GM23338 (cell line): Measurements from ENCODE around the gene MAFF. TPM values are rescaled to one million over a fixed set of nuclear protein-coding genes. Genes with fewer than 3 reads are reported as not detected.

Experiments
- ATAC-seq: fragments of 200-7000 bp; cut with Tn5 transposase; 3 replicates; pipeline ENCODE4 v1.9.1; 2020
- DNase-seq: peaks from one replicate; pipeline ENCODE4 v3.0.0-alpha.2; 2015; ENCODE audit warnings: low spot score
- H2AFZ ChIP-seq: fragments of 200-600 bp; sonication (generic); 2 replicates; pipeline ENCODE4 v1.8.0; 2016; ENCODE audit warnings: antibody characterized with exemption, mild to moderate bottlenecking, moderate library complexity
- H3F3A ChIP-seq: fragments of 200-600 bp; sonication (generic); replicated peaks from 2 replicates; pipeline ENCODE4 v1.8.0; 2017; ENCODE audit warnings: antibody characterized with exemption, mixed run types, low read depth
- H3K27ac ChIP-seq: fragments of 200-600 bp; sonication (generic); 2 replicates; pipeline ENCODE4 v1.6.1; 2016; ENCODE audit warnings: low read depth
- H3K27me3 ChIP-seq: fragments of 200-600 bp; sonication (generic); 2 replicates; pipeline ENCODE4 v1.8.0; 2016; ENCODE audit warnings: mild to moderate bottlenecking, mixed run types, moderate library complexity; ENCODE audit not compliant: insufficient read depth
- H3K36me3 ChIP-seq: fragments of 200-600 bp; sonication (generic); 2 replicates; pipeline ENCODE4 v1.8.0; 2016; ENCODE audit warnings: mild to moderate bottlenecking; ENCODE audit not compliant: insufficient read depth
- H3K4me1 ChIP-seq: fragments of 200-600 bp; sonication (generic); 2 replicates; pipeline ENCODE4 v1.8.0; 2016; ENCODE audit warnings: mild to moderate bottlenecking, moderate library complexity; ENCODE audit not compliant: insufficient read depth
- H3K4me2 ChIP-seq: fragments of 200-600 bp; sonication (generic); 2 replicates; pipeline ENCODE4 v1.7.1; 2017; ENCODE audit warnings: mixed run types
- H3K4me3 ChIP-seq: fragments of 200-600 bp; sonication (generic); 2 replicates; pipeline ENCODE4 v1.6.1; 2016; ENCODE audit warnings: mixed run types
- H3K79me2 ChIP-seq: fragments of 200-600 bp; sonication (generic); replicated peaks from 2 replicates; pipeline ENCODE4 v1.8.0; 2017; ENCODE audit warnings: mild to moderate bottlenecking; ENCODE audit not compliant: insufficient read depth
- H3K9me2 ChIP-seq: fragments of 200-600 bp; sonication (generic); 2 replicates; pipeline ENCODE4 v1.8.0; 2017; ENCODE audit not compliant: insufficient read depth
- H4K20me1 ChIP-seq: fragments of 200-600 bp; sonication (generic); replicated peaks from 2 replicates; pipeline ENCODE4 v1.8.0; 2017; ENCODE audit warnings: mild to moderate bottlenecking; ENCODE audit not compliant: insufficient read depth
- H3K27ac Mint-ChIP-seq: 2 replicates; pipeline ENCODE4 v1.8.0; 2020; ENCODE audit warnings: inconsistent platforms, mild to moderate bottlenecking, moderate library complexity, mixed read lengths
- H3K27me3 Mint-ChIP-seq: 3 replicates; pipeline ENCODE4 v1.8.0; 2022; ENCODE audit warnings: low read depth, mild to moderate bottlenecking, moderate library complexity, mixed read lengths, inconsistent platforms; ENCODE audit not compliant: insufficient read depth, poor library complexity
- H3K36me3 Mint-ChIP-seq: 3 replicates; pipeline ENCODE4 v1.8.0; 2021; ENCODE audit warnings: low read depth, mild to moderate bottlenecking, inconsistent platforms, moderate library complexity, mixed read lengths
- H3K4me1 Mint-ChIP-seq: 3 replicates; pipeline ENCODE4 v1.8.0; 2020; ENCODE audit warnings: mild to moderate bottlenecking, inconsistent platforms, mixed read lengths
- H3K4me3 Mint-ChIP-seq: 3 replicates; pipeline ENCODE4 v1.8.0; 2021; ENCODE audit warnings: moderate library complexity, mild to moderate bottlenecking, inconsistent platforms, mixed read lengths
- H3K9me3 Mint-ChIP-seq: 3 replicates; pipeline ENCODE4 v1.8.0; 2020; ENCODE audit warnings: moderate library complexity, mild to moderate bottlenecking, inconsistent platforms, mixed read lengths
- CREB1 ChIP-seq: fragments of 250-450 bp; sonication (Bioruptor Pico); IDR thresholded peaks from 2 replicates; pipeline ENCODE4 v1.5.0; 2020; ENCODE audit warnings: low read depth, mild to moderate bottlenecking, moderate library complexity
- EZH2 ChIP-seq: fragments of 200-600 bp; sonication (generic); IDR thresholded peaks from one replicate; pipeline ENCODE4 v1.8.0; 2017; ENCODE audit warnings: antibody characterized with exemption, mild to moderate bottlenecking, low read depth; ENCODE audit not compliant: unreplicated experiment
- STAT1 ChIP-seq: IDR thresholded peaks from one replicate; pipeline ENCODE4 v1.6.1; 2016; ENCODE audit warnings: antibody characterized with exemption; ENCODE audit not compliant: unreplicated experiment
- ZNF114 ChIP-seq: fragments of 250-450 bp; sonication (Bioruptor Pico); IDR thresholded peaks from 2 replicates; pipeline ENCODE4 v1.5.0; 2020; ENCODE audit warnings: mild to moderate bottlenecking, moderate library complexity
- ZNF331 ChIP-seq: fragments of 250-450 bp; sonication (Bioruptor Pico); IDR thresholded peaks from 2 replicates; pipeline ENCODE4 v1.5.0; 2020; ENCODE audit warnings: low read depth, mild to moderate bottlenecking, moderate library complexity
- polyA plus RNA-seq: library from polyadenylated mRNA; unstranded; fragments of >200 nt; fragmentation: Nextera tagmentation; extraction: Ambion mirVana; gene quantifications from 2 replicates; pipeline ENCODE4 v1.2.1, GENCODE V29; 2016
- total RNA-seq: library from RNA; depleted of rRNA; stranded (reverse); fragments of >200 nt; shearing (Covaris generic); gene quantifications from 2 replicates; pipeline ENCODE4 v1.2.3, GENCODE V29; 2014
- TF ChIP-seq, protein P1 (sequence below): fragments of 250-450 bp; sonication (Bioruptor Pico); IDR thresholded peaks from 2 replicates; pipeline ENCODE4 v1.5.0; 2020; ENCODE audit warnings: mild to moderate bottlenecking, moderate library complexity

MAFF gene
- total and polyA plus RNA-seq, 2 experiments from 2014 or later, result 2.2 to 8.9 TPM

DNA sequence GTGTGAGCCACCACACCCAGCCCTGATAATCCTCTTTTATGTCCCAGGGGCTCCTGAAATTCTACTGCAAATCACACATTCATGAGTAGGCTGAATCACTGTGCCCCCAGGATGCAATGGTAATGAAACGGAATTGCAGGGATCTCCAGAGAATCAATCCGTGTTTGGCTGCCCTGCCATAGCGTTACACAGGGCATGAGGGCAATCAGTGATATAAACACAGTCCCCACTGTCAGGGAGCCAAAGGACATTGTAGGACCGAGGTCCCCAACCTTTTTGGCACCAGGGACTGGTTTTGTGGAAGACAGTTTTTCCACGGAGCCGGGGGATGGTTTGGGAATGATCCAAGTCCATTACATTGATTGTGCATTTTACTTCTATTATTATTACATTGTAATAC is 11.2 kb upstream of the MAFF start (continued):
- TF ChIP-seq, protein P1, sequence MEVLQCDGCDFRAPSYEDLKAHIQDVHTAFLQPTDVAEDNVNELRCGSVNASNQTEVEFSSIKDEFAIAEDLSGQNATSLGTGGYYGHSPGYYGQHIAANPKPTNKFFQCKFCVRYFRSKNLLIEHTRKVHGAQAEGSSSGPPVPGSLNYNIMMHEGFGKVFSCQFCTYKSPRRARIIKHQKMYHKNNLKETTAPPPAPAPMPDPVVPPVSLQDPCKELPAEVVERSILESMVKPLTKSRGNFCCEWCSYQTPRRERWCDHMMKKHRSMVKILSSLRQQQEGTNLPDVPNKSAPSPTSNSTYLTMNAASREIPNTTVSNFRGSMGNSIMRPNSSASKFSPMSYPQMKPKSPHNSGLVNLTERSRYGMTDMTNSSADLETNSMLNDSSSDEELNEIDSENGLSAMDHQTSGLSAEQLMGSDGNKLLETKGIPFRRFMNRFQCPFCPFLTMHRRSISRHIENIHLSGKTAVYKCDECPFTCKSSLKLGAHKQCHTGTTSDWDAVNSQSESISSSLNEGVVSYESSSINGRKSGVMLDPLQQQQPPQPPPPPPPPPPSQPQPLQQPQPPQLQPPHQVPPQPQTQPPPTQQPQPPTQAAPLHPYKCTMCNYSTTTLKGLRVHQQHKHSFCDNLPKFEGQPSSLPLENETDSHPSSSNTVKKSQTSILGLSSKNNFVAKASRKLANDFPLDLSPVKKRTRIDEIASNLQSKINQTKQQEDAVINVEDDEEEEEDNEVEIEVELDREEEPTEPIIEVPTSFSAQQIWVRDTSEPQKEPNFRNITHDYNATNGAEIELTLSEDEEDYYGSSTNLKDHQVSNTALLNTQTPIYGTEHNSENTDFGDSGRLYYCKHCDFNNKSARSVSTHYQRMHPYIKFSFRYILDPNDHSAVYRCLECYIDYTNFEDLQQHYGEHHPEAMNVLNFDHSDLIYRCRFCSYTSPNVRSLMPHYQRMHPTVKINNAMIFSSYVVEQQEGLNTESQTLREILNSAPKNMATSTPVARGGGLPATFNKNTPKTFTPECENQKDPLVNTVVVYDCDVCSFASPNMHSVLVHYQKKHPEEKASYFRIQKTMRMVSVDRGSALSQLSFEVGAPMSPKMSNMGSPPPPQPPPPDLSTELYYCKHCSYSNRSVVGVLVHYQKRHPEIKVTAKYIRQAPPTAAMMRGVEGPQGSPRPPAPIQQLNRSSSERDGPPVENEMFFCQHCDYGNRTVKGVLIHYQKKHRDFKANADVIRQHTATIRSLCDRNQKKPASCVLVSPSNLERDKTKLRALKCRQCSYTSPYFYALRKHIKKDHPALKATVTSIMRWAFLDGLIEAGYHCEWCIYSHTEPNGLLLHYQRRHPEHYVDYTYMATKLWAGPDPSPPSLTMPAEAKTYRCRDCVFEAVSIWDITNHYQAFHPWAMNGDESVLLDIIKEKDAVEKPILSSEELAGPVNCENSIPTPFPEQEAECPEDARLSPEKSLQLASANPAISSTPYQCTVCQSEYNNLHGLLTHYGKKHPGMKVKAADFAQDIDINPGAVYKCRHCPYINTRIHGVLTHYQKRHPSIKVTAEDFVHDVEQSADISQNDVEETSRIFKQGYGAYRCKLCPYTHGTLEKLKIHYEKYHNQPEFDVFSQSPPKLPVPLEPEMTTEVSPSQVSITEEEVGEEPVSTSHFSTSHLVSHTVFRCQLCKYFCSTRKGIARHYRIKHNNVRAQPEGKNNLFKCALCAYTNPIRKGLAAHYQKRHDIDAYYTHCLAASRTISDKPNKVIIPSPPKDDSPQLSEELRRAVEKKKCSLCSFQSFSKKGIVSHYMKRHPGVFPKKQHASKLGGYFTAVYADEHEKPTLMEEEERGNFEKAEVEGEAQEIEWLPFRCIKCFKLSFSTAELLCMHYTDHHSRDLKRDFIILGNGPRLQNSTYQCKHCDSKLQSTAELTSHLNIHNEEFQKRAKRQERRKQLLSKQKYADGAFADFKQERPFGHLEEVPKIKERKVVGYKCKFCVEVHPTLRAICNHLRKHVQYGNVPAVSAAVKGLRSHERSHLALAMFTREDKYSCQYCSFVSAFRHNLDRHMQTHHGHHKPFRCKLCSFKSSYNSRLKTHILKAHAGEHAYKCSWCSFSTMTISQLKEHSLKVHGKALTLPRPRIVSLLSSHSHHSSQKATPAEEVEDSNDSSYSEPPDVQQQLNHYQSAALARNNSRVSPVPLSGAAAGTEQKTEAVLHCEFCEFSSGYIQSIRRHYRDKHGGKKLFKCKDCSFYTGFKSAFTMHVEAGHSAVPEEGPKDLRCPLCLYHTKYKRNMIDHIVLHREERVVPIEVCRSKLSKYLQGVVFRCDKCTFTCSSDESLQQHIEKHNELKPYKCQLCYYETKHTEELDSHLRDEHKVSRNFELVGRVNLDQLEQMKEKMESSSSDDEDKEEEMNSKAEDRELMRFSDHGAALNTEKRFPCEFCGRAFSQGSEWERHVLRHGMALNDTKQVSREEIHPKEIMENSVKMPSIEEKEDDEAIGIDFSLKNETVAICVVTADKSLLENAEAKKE (CRISPR knock-in tag), result no peak
- TF ChIP-seq CREB1 (CRISPR knock-in tag) (no peak), STAT1 (no peak), ZNF331 (no peak), EZH2 (no peak)

DNA sequence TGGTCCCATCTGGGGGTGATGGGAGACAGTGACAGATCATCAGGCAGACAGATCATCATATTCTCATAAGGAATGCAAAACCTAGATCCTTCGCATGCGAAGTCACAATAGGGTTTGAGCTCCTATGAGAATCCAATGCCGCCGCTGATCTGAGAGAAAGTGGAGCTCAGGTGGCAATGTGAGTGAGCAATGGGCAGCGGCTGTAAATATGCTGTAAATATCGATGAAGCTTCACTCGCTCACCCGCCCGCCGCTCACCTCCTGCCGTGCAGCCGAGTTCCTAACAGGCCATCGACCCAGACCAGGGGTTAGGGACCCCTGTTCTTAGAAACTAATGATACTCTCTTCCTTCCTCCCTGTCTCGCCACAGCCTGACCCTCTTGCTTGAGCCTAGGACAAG is 10.7 kb upstream of the MAFF start:
- H3K27ac Mint-ChIP-seq, result no peak overlapping the region
- Histone ChIP-seq H3K4me1 (no peaks in the 10 kb centered on the region), H3K79me2 (no peaks in the 10 kb centered on the region), H3K9me2 (no peaks in the 10 kb centered on the region), H4K20me1 (no peaks in the 10 kb centered on the region), H3F3A (no peaks in the 10 kb centered on the region), H3K4me3 (no peak overlapping the region), H3K36me3 (no peaks in the 10 kb centered on the region), H3K4me2 (no peak overlapping the region), H3K27me3 (no peaks in the 10 kb centered on the region), H2AFZ (no peak overlapping the region), H3K27ac (no peak overlapping the region)
- no peaks in the 10 kb centered on the region; the same call in 2 of the 3 replicates for H3K4me1 Mint-ChIP-seq
- no peak overlapping the region for H3K4me3 Mint-ChIP-seq
- H3K9me3 Mint-ChIP-seq, result peaks cover 4% of the 10 kb centered on the region
- DNase-seq, result no peak
- ATAC-seq, result no peak
- H3K27me3 Mint-ChIP-seq, result peaks cover 14% of the 10 kb centered on the region
- no peaks in the 10 kb centered on the region; the same call in 2 of the 3 replicates for H3K36me3 Mint-ChIP-seq
- no peak for TF ChIP-seq ZNF114 (CRISPR knock-in tag)
